SU-DHL-6 (cell line): Measurements from ENCODE around the gene ARHGEF17.

Source experiments
- H2AFZ ChIP-seq: fragments of 200-600 bp; sonication (generic); 2 replicates; pipeline ENCODE4 v1.6.1; 2014; ENCODE audit warnings: low read depth, mild to moderate bottlenecking, moderate library complexity, mixed read lengths, antibody characterized with exemption, low read length; ENCODE audit not compliant: severe bottlenecking
- H3F3A ChIP-seq: fragments of 200-600 bp; shearing (Covaris generic); 2 replicates; pipeline ENCODE4 v1.6.0; 2016; ENCODE audit warnings: antibody characterized with exemption, mild to moderate bottlenecking; ENCODE audit not compliant: insufficient read depth
- H3K27ac ChIP-seq: fragments of 200-600 bp; sonication (generic); 2 replicates; pipeline ENCODE4 v1.5.1; 2016; ENCODE audit warnings: low read depth, mild to moderate bottlenecking, low read length, moderate library complexity, mixed read lengths
- H3K27me3 ChIP-seq: fragments of 200-600 bp; sonication (generic), shearing (Covaris generic); 2 replicates; pipeline ENCODE4 v1.6.0; 2014; ENCODE audit warnings: mild to moderate bottlenecking, low read length
- H3K36me3 ChIP-seq: fragments of 200-600 bp; sonication (generic); 2 replicates; pipeline ENCODE4 v1.6.1; 2014; ENCODE audit warnings: mild to moderate bottlenecking, low read length, mixed read lengths
- H3K4me2 ChIP-seq: fragments of 300-600, 200-600 bp; shearing (Covaris generic), sonication (generic); 2 replicates; pipeline ENCODE4 v1.6.0; 2014; ENCODE audit warnings: low read length, low read depth, mild to moderate bottlenecking; ENCODE audit not compliant: poor library complexity, severe bottlenecking
- H3K4me3 ChIP-seq: fragments of 200-600 bp; sonication (generic); 2 replicates; pipeline ENCODE4 v1.5.1; 2014; ENCODE audit warnings: antibody characterized with exemption, low read length, mild to moderate bottlenecking, mixed read lengths; ENCODE audit not compliant: insufficient read depth, poor library complexity, severe bottlenecking
- H3K79me2 ChIP-seq: fragments of 200-600 bp; sonication (generic); 2 replicates; pipeline ENCODE4 v1.6.1; 2014; ENCODE audit warnings: mild to moderate bottlenecking, low read length, moderate library complexity; ENCODE audit not compliant: insufficient read depth
- H3K9ac ChIP-seq: fragments of 200-600 bp; sonication (generic); 2 replicates; pipeline ENCODE4 v1.7.0; 2014; ENCODE audit warnings: mild to moderate bottlenecking, low read length
- H3K9me2 ChIP-seq: fragments of 200-600 bp; sonication (generic); replicated peaks from 2 replicates; pipeline ENCODE4 v1.6.1; 2014; ENCODE audit warnings: low read length; ENCODE audit not compliant: insufficient read depth
- H3K9me3 ChIP-seq: fragments of 200-600 bp; sonication (generic); 2 replicates; pipeline ENCODE4 v1.6.1; 2014; ENCODE audit warnings: low read length, mixed read lengths; ENCODE audit not compliant: insufficient read depth
- H4K20me1 ChIP-seq: fragments of 200-600 bp; sonication (generic); 2 replicates; pipeline ENCODE4 v1.6.1; 2014; ENCODE audit warnings: low read depth, mild to moderate bottlenecking, antibody characterized with exemption, low read length, moderate library complexity, mixed read lengths
- EZH2phosphoT487 ChIP-seq: fragments of 200-600 bp; sonication (generic), shearing (Covaris generic); conservative IDR thresholded peaks from 2 replicates; pipeline ENCODE4 v1.6.1; 2018; ENCODE audit warnings: mild to moderate bottlenecking, antibody characterized with exemption, low read length, moderate library complexity, mixed read lengths
- TF ChIP-seq, protein P1 (sequence below): fragments of 200-600 bp; sonication (generic); IDR thresholded peaks from one replicate; pipeline ENCODE4 v1.5.1; 2017; ENCODE audit warnings: antibody characterized with exemption, mild to moderate bottlenecking, low read length, moderate library complexity; ENCODE audit not compliant: insufficient read depth, poor library complexity, severe bottlenecking

Gene ARHGEF17

DNA sequence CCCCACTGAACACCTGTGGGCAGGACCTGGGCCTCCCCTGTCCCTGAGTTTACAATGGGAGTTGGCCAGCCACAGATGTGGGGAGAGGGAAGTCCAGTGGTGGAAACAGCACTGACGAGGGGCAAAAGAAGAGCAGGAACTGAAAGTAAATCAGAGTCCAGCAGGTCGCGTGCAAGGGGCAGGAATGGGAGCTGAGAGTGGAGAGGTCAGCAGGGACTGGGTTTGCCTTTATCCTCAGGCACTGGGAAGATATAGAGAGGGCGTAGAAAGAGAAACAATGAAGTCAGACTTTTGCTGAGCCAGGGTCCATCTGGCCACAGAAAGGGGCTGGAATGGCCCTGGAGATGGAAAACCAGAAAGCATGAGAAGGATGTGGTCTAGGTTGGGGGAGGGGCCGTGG is 27.4 kb upstream of the ARHGEF17 start:
- no peak for TF ChIP-seq EZH2phosphoT487
- TF ChIP-seq, protein P1, sequence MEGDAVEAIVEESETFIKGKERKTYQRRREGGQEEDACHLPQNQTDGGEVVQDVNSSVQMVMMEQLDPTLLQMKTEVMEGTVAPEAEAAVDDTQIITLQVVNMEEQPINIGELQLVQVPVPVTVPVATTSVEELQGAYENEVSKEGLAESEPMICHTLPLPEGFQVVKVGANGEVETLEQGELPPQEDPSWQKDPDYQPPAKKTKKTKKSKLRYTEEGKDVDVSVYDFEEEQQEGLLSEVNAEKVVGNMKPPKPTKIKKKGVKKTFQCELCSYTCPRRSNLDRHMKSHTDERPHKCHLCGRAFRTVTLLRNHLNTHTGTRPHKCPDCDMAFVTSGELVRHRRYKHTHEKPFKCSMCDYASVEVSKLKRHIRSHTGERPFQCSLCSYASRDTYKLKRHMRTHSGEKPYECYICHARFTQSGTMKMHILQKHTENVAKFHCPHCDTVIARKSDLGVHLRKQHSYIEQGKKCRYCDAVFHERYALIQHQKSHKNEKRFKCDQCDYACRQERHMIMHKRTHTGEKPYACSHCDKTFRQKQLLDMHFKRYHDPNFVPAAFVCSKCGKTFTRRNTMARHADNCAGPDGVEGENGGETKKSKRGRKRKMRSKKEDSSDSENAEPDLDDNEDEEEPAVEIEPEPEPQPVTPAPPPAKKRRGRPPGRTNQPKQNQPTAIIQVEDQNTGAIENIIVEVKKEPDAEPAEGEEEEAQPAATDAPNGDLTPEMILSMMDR: no peak
- H3K9me2 ChIP-seq: no peaks in the 10 kb centered on the region
- H2AFZ ChIP-seq: no peak overlapping the region
- no peak overlapping the region for H3K4me3 ChIP-seq
- no peak overlapping the region for H3K27ac ChIP-seq
- no peaks in the 10 kb centered on the region for H3K27me3 ChIP-seq
- no peak overlapping the region for H3K9ac ChIP-seq
- no peaks in the 10 kb centered on the region for H3K9me3 ChIP-seq
- no peaks in the 10 kb centered on the region for H3K36me3 ChIP-seq
- no peak overlapping the region for H3K4me2 ChIP-seq
- H3F3A ChIP-seq: no peaks in the 10 kb centered on the region
- H4K20me1 ChIP-seq: no peaks in the 10 kb centered on the region
- H3K79me2 ChIP-seq: no peaks in the 10 kb centered on the region

DNA sequence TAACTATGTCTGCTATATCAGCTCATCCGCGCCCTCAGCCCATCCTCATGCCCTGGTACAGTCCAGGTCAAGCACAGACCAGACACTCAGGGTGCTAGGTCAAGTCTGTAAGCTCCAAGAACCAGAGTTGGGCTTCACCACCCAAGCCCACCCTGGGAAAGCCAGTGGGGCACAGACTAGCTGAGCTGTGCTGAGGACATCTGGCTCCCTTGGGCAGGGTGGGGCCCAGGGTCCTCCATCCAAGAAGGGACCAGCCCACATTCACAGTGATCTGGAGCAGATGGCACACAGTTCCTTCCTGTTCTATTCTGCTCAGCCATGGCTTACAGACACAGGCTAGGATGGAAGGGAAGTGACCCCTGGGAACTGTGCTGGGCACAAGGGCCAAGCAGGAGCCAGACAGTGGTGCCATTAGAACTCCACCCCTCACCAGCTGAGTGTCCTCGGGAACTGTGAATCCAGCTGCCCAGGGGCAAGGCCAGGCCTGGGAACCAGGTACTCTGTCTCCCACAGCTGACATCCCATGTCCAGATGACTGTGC is 26.8 kb upstream of the ARHGEF17 start:
- no peaks in the 10 kb centered on the region for H4K20me1 ChIP-seq
- no peak overlapping the region for H3K4me2 ChIP-seq
- TF ChIP-seq, protein P1: no peak
- TF ChIP-seq EZH2phosphoT487: no peak
- no peaks in the 10 kb centered on the region for H3K36me3 ChIP-seq
- H3K27ac ChIP-seq: no peak overlapping the region
- H3K9me2 ChIP-seq: no peaks in the 10 kb centered on the region
- no peaks in the 10 kb centered on the region for H3K27me3 ChIP-seq
- no peaks in the 10 kb centered on the region for H3K9me3 ChIP-seq
- H3K79me2 ChIP-seq: no peaks in the 10 kb centered on the region
- H3K9ac ChIP-seq: no peak overlapping the region
- no peak overlapping the region for H3K4me3 ChIP-seq
- H3F3A ChIP-seq: no peaks in the 10 kb centered on the region
- no peak overlapping the region for H2AFZ ChIP-seq

DNA sequence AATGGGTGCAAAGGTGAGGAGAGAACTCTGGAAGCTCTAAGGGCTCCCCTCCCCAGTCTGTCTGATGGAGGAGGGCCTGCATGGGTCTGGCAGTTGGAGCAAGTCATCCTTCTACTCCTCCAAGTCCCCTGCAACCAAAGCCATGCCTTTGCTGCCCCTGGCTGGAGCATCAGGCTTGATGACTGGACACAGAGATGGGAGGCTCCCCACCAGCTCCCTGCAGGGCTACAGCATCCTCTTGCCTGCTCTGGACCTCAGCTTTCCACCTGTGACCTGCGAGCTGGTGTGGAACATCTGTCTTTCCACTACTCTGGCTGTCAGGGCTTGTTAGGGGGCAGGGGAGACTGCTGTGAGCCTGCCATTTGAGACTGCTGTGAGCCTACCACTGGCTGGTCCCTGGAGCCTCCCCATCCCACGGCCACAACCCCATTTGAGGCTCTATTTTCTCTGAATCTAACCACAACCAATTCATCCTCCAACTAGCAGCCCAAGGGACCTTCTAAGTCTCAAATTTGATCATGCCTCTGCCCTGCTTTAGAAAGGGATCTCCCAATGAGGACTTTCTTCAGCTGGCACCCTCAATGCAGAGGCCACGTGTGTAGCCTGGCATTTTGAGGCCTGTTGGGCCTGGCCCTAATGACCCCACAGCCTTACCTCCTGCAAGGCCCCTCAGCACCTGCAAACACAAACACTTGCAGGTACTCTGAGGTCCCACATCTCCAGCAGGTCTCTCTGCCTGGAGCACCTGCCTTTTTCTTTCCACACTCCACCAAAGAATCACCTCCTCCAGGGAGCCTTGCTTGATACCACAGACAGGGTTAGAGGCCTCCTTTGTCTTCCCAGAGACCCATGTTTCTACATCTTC is 26.0 kb upstream of the ARHGEF17 start:
- Histone ChIP-seq H3K4me3 (no peak overlapping the region), H3K9me3 (no peaks in the 10 kb centered on the region), H3K9me2 (no peaks in the 10 kb centered on the region), H3K36me3 (no peaks in the 10 kb centered on the region), H3K4me2 (no peak overlapping the region), H3K79me2 (no peaks in the 10 kb centered on the region), H2AFZ (no peak overlapping the region), H3K27me3 (no peaks in the 10 kb centered on the region), H3K27ac (no peak overlapping the region), H3K9ac (no peak overlapping the region), H3F3A (no peaks in the 10 kb centered on the region), H4K20me1 (no peaks in the 10 kb centered on the region)
- TF ChIP-seq EZH2phosphoT487: no peak
- TF ChIP-seq, protein P1: no peak
